ENCODE data around the gene MAP3K15.

Gene MAP3K15

GRCh38 chrX:19552793-19553192 lies 37.5 kb upstream of the MAP3K15 start:
- Histone ChIP-seq H3K9me3 (ENCODE audit: control insufficient read depth, low read length) (no peaks in the 10 kb centered on the region), H3K79me2 (no peaks in the 10 kb centered on the region), H2AFZ (no peak overlapping the region), H3K9ac (no peak overlapping the region), H3K27ac (no peak overlapping the region), H3K4me3 (ENCODE audit: low read depth, low read length) (no peak overlapping the region), H3K36me3 (ENCODE audit: control insufficient read depth, insufficient read depth, low read length) (no peaks in the 10 kb centered on the region), H3K27me3 (ENCODE audit: control insufficient read depth, insufficient read depth, low read length) (no peaks in the 10 kb centered on the region), H3K4me1 (no peaks in the 10 kb centered on the region), H3K4me2 (ENCODE audit: low read length) (no peak overlapping the region)
- no peak for TF ChIP-seq CTCF (IDR thresholded peaks at IDR 0.05)

GRCh38 chrX:19549838-19550237 lies 34.5 kb upstream of the MAP3K15 start:
- Histone ChIP-seq H2AFZ (no peak overlapping the region), H3K4me1 (no peaks in the 10 kb centered on the region), H3K9me3 (ENCODE audit: control insufficient read depth, low read length) (no peaks in the 10 kb centered on the region), H3K9ac (no peak overlapping the region), H3K27me3 (ENCODE audit: control insufficient read depth, insufficient read depth, low read length) (no peaks in the 10 kb centered on the region), H3K36me3 (ENCODE audit: control insufficient read depth, insufficient read depth, low read length) (no peaks in the 10 kb centered on the region), H3K27ac (no peak overlapping the region), H3K4me2 (ENCODE audit: low read length) (no peak overlapping the region), H3K79me2 (no peaks in the 10 kb centered on the region), H3K4me3 (ENCODE audit: low read depth, low read length) (no peak overlapping the region)
- no peak for TF ChIP-seq CTCF (IDR thresholded peaks at IDR 0.05)

- Histone ChIP-seq H3K79me2 (no peaks in the 10 kb centered on the region), H3K9me3 (ENCODE audit: control insufficient read depth, low read length) (no peaks in the 10 kb centered on the region), H3K4me3 (ENCODE audit: low read depth, low read length) (no peak overlapping the region), H2AFZ (no peak overlapping the region), H3K9ac (no peak overlapping the region), H3K4me1 (no peaks in the 10 kb centered on the region), H3K27ac (no peak overlapping the region), H3K36me3 (ENCODE audit: control insufficient read depth, insufficient read depth, low read length) (no peaks in the 10 kb centered on the region), H3K4me2 (ENCODE audit: low read length) (no peak overlapping the region), H3K27me3 (ENCODE audit: control insufficient read depth, insufficient read depth, low read length) (no peaks in the 10 kb centered on the region)
- TF ChIP-seq CTCF (IDR thresholded peaks at IDR 0.05), result no peak
Measured at GRCh38 chrX:19548934-19549333, 33.6 kb upstream of the MAP3K15 start.

- no peak overlapping the region for H3K4me3 ChIP-seq (ENCODE audit: low read depth, low read length)
- no peak overlapping the region for H3K27ac ChIP-seq
- H3K79me2 ChIP-seq, result no peaks in the 10 kb centered on the region
- no peaks in the 10 kb centered on the region for H3K9me3 ChIP-seq (ENCODE audit: control insufficient read depth, low read length)
- no peaks in the 10 kb centered on the region for H3K36me3 ChIP-seq (ENCODE audit: control insufficient read depth, insufficient read depth, low read length)
- no peak overlapping the region for H3K9ac ChIP-seq
- TF ChIP-seq CTCF (IDR thresholded peaks at IDR 0.05), result no peak
- no peaks in the 10 kb centered on the region for H3K4me1 ChIP-seq
- H3K4me2 ChIP-seq (ENCODE audit: low read length), result no peak overlapping the region
- no peaks in the 10 kb centered on the region for H3K27me3 ChIP-seq (ENCODE audit: control insufficient read depth, insufficient read depth, low read length)
- no peak overlapping the region for H2AFZ ChIP-seq
Measured at GRCh38 chrX:19548279-19548678, 33.0 kb upstream of the MAP3K15 start.

- Histone ChIP-seq H2AFZ (no peak overlapping the region), H3K27me3 (ENCODE audit: control insufficient read depth, insufficient read depth, low read length) (no peaks in the 10 kb centered on the region), H3K4me2 (ENCODE audit: low read length) (no peak overlapping the region), H3K9me3 (ENCODE audit: control insufficient read depth, low read length) (no peaks in the 10 kb centered on the region), H3K4me3 (ENCODE audit: low read depth, low read length) (no peak overlapping the region), H3K4me1 (no peaks in the 10 kb centered on the region), H3K27ac (no peak overlapping the region), H3K79me2 (no peaks in the 10 kb centered on the region), H3K36me3 (ENCODE audit: control insufficient read depth, insufficient read depth, low read length) (no peaks in the 10 kb centered on the region), H3K9ac (no peak overlapping the region)
- no peak for TF ChIP-seq CTCF (IDR thresholded peaks at IDR 0.05)
Measured at GRCh38 chrX:19545651-19546050, 30.3 kb upstream of the MAP3K15 start.

All from parathyroid adenoma (tissue), 2 donors.